Measurements from ENCODE around the gene BRD2. TPM values are rescaled to one million over a fixed set of nuclear protein-coding genes. Genes with fewer than 3 reads are reported as not detected.

BRD2 gene
- total and polyA plus RNA-seq, 9 of the 15 experiments (the other 6 are each of a cell fraction or from before 2014, with no cell fraction given): 19.0 to 252 (median 181) TPM

GRCh38 chr6:32968867-32969684 lies 682 bp downstream of the BRD2 start (continued):
- 0 out of 2 replicates have a peak, but pooled peaks have one; percentile 25 for TF ChIP-seq ZNF609 (CRISPR knock-in tag; IDR thresholded peaks at IDR 0.05; ENCODE audit: borderline replicate concordance)
- TF ChIP-seq ZNF740 (CRISPR knock-in tag; IDR thresholded peaks at IDR 0.05): peak; percentile 37
- TF ChIP-seq ZNF740 (tag; IDR thresholded peaks at IDR 0.05): peak in 1 of 2 experiments; percentile 99; a peak in 3 of 4 replicates
- 0 out of 2 replicates have a peak, but pooled peaks have one; percentile 25 for TF ChIP-seq CTBP1 (IDR thresholded peaks at IDR 0.05; ENCODE audit: borderline replicate concordance)
- 0 out of 2 replicates have a peak, but pooled peaks have one; percentile 12 for TF ChIP-seq ESRRA (IDR thresholded peaks at IDR 0.05; ENCODE audit: borderline replicate concordance, low read depth)
- TF ChIP-seq EGR1 (conservative IDR thresholded peaks at IDR 0.05): peak; percentile 68
- no peak for TF ChIP-seq ELF1 (tag; IDR thresholded peaks at IDR 0.05)
- TF ChIP-seq NR2C2 (CRISPR knock-in tag; IDR thresholded peaks at IDR 0.05): peak; percentile 27; the same call in 1 of the 2 replicates
- TF ChIP-seq NR2C2 (tag; IDR thresholded peaks at IDR 0.05): no peak
- no peak for TF ChIP-seq ZKSCAN1 (IDR thresholded peaks at IDR 0.05; ENCODE audit: low read depth, low read length)
- peak; percentile 65; the same call in 1 of the 2 replicates for TF ChIP-seq FOXM1 (IDR thresholded peaks at IDR 0.05; ENCODE audit: low read depth)
- no peak for TF ChIP-seq FOXM1 (CRISPR knock-in tag; IDR thresholded peaks at IDR 0.05; ENCODE audit: low read depth)
- peak; percentile 4; the same call in 1 of the 2 replicates for TF ChIP-seq ZNF175 (CRISPR knock-in tag; IDR thresholded peaks at IDR 0.05; ENCODE audit: low read depth)
- no peak for TF ChIP-seq ZNF12 (CRISPR knock-in tag; IDR thresholded peaks at IDR 0.05)
- TF ChIP-seq CHD1 (IDR thresholded peaks at IDR 0.05; ENCODE audit: low read length): peak; percentile 100
- no peak for TF ChIP-seq SRSF7 (optimal IDR thresholded peaks at IDR 0.05; ENCODE audit: low read depth, low read length)
- TF ChIP-seq SPI1 (IDR thresholded peaks at IDR 0.05; ENCODE audit: borderline replicate concordance, low read depth, low read length): peak; percentile 63
- TF ChIP-seq NRF1 (conservative IDR thresholded peaks at IDR 0.05 in 1 of 2, IDR thresholded peaks at IDR 0.05 in 1 of 2): peak in 1 of 2 experiments; percentile 37; a peak in 3 of 4 replicates
- TF ChIP-seq RBM22 (IDR thresholded peaks at IDR 0.05; ENCODE audit: low read depth, low read length, poor library complexity, severe bottlenecking): peak; percentile 19
- TF ChIP-seq ZFP91 (CRISPR knock-in tag; IDR thresholded peaks at IDR 0.05): no peak
- 0 out of 2 replicates have a peak, but pooled peaks have one; percentile 16 for TF ChIP-seq CBX1 (IDR thresholded peaks at IDR 0.05; ENCODE audit: low read depth)

Measured in K562 (cell line).